Activated T-cell treated with anti-CD3 and anti-CD28 coated beads, Interleukin-2, amount 50 U/mL, for 24 hours (primary cell): Measurements from ENCODE around the gene TMC2.

Experiments used
- DNase-seq: peaks from one replicate; pipeline ENCODE4 v3.0.0-alpha.2; 2020
- H3K27ac Mint-ChIP-seq: 2 replicates; pipeline ENCODE4 v1.8.0; 2020; ENCODE audit warnings: mild to moderate bottlenecking, mixed read lengths
- H3K27me3 Mint-ChIP-seq: 2 replicates; pipeline ENCODE4 v1.8.0; 2020; ENCODE audit warnings: mixed read lengths
- H3K36me3 Mint-ChIP-seq: 2 replicates; pipeline ENCODE4 v1.8.0; 2020; ENCODE audit warnings: low read depth, mixed read lengths
- H3K4me1 Mint-ChIP-seq: 2 replicates; pipeline ENCODE4 v1.8.0; 2020; ENCODE audit warnings: low read depth, mixed read lengths
- H3K4me3 Mint-ChIP-seq: 2 replicates; pipeline ENCODE4 v1.8.0; 2020; ENCODE audit warnings: mild to moderate bottlenecking, moderate library complexity, mixed read lengths
- H3K9me3 Mint-ChIP-seq: 2 replicates; pipeline ENCODE4 v1.8.0; 2020; ENCODE audit warnings: mixed read lengths

Gene TMC2

GRCh38 chr20:2653556-2654383 is 117.4 kb downstream of the TMC2 start:
- Mint-ChIP-seq H3K4me1 (peaks cover 50% of the 10 kb centered on the region), H3K36me3 (peaks cover 77% of the 10 kb centered on the region), H3K27ac (peak overlapping the region; percentile 96), H3K27me3 (no peaks in the 10 kb centered on the region), H3K9me3 (no peaks in the 10 kb centered on the region), H3K4me3 (peak overlapping the region; percentile 91)
- no peak for DNase-seq

DNA sequence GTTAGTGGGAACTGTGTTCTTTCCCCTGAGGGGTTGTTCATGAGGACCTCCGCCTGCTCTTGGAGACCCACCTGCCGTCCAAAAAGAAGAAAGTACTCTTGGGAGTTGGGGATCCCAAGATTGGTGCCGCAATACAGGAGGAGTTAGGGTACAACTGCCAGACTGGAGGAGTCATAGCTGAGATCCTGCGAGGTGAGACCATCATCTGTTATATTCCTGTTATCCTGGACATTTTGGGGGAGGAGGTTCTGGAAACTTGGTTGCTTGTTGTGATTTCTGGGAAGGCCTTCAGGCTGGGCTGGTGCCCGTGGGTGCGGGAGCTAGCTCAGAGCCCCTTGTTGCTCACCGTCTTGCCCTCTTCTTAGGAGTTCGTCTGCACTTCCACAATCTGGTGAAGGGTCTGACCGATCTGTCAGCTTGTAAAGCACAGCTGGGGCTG is 118.0 kb downstream of the TMC2 start:
- peak overlapping the region; percentile 91 for H3K4me3 Mint-ChIP-seq
- no peak for DNase-seq
- no peaks in the 10 kb centered on the region for H3K27me3 Mint-ChIP-seq
- peaks cover 49% of the 10 kb centered on the region for H3K4me1 Mint-ChIP-seq
- peak overlapping the region; percentile 96 for H3K27ac Mint-ChIP-seq
- H3K9me3 Mint-ChIP-seq, result no peaks in the 10 kb centered on the region
- peaks cover 83% of the 10 kb centered on the region for H3K36me3 Mint-ChIP-seq

DNA sequence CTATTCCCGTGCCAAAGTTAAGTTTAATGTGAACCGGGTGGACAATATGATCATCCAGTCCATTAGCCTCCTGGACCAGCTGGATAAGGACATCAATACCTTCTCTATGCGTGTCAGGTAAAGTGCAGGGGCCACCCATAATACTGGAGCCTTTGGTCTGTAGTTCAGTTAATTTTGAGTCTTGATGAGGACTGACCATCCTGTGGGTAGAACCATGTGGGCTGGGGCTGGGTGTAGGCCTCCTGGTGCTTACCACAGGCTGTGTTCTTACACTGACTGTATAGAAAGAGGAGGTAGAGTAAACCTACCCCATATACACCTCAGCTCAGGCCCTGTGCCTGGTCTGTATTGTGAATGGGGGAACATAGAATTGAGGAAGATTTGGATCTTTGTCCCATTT is 118.5 kb downstream of the TMC2 start:
- peak overlapping the region; percentile 96 for H3K27ac Mint-ChIP-seq
- H3K27me3 Mint-ChIP-seq, result no peaks in the 10 kb centered on the region
- H3K36me3 Mint-ChIP-seq, result peaks cover 87% of the 10 kb centered on the region
- peaks cover 46% of the 10 kb centered on the region for H3K4me1 Mint-ChIP-seq
- H3K9me3 Mint-ChIP-seq, result no peaks in the 10 kb centered on the region
- no peak for DNase-seq
- peak overlapping the region; percentile 91 for H3K4me3 Mint-ChIP-seq

- no peaks in the 10 kb centered on the region for H3K27me3 Mint-ChIP-seq
- DNase-seq, result no peak
- H3K4me1 Mint-ChIP-seq, result peaks cover 42% of the 10 kb centered on the region
- peak overlapping the region; percentile 96 for H3K27ac Mint-ChIP-seq
- no peaks in the 10 kb centered on the region for H3K9me3 Mint-ChIP-seq
- peaks cover 87% of the 10 kb centered on the region for H3K36me3 Mint-ChIP-seq
- peak overlapping the region; percentile 91 for H3K4me3 Mint-ChIP-seq
These were observed 119.2 kb downstream of the TMC2 start for GRCh38 chr20:2655331-2656116.

DNA sequence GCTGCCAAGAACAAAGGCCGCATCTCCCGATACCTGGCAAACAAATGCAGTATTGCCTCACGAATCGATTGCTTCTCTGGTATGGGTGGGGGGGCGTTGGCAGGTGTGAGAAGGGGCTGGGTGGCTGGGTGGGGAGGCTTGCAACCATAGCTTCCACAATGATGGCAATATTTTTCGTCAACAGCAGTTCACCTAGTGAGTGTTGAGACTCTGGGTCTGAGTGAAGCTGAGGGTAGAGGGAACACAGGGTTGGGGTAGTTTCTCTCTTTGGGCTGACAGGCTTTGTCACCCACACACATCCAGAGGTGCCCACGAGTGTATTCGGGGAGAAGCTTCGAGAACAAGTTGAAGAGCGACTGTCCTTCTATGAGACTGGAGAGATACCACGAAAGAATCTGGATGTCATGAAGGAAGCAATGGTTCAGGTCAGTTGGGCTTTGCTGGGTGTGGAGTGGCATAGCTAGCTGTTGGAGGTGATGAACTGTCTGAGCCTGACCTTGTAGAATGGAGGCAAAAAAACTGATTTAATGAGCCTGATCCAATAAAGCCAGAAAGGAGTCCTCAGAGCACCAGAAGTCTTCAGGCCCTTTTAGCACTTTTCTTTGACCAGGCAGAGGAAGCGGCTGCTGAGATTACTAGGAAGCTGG is 120.2 kb downstream of the TMC2 start:
- no peaks in the 10 kb centered on the region for H3K27me3 Mint-ChIP-seq
- no peaks in the 10 kb centered on the region for H3K9me3 Mint-ChIP-seq
- peaks cover 41% of the 10 kb centered on the region for H3K4me1 Mint-ChIP-seq
- H3K27ac Mint-ChIP-seq, result peak overlapping the region; percentile 96
- H3K36me3 Mint-ChIP-seq, result peaks cover 92% of the 10 kb centered on the region
- H3K4me3 Mint-ChIP-seq, result peak overlapping the region; percentile 91
- DNase-seq, result no peak

- peak overlapping the region; percentile 96 for H3K27ac Mint-ChIP-seq
- DNase-seq, result no peak
- H3K9me3 Mint-ChIP-seq, result no peaks in the 10 kb centered on the region
- peak overlapping the region; percentile 91 for H3K4me3 Mint-ChIP-seq
- peaks cover 96% of the 10 kb centered on the region for H3K36me3 Mint-ChIP-seq
- H3K4me1 Mint-ChIP-seq, result peaks cover 46% of the 10 kb centered on the region
- H3K27me3 Mint-ChIP-seq, result no peaks in the 10 kb centered on the region
These were observed 120.9 kb downstream of the TMC2 start for GRCh38 chr20:2657241-2657640.

GRCh38 chr20:2657674-2658073 is 121.3 kb downstream of the TMC2 start:
- Mint-ChIP-seq H3K4me3 (peak overlapping the region; percentile 91), H3K27ac (peak overlapping the region; percentile 96), H3K4me1 (peaks cover 48% of the 10 kb centered on the region), H3K36me3 (peaks cover 97% of the 10 kb centered on the region), H3K27me3 (no peaks in the 10 kb centered on the region), H3K9me3 (no peaks in the 10 kb centered on the region)
- no peak for DNase-seq

GRCh38 chr20:2658414-2659354 is 122.3 kb downstream of the TMC2 start:
- H3K36me3 Mint-ChIP-seq, result peaks cover 96% of the 10 kb centered on the region
- peak overlapping the region; percentile 96 for H3K27ac Mint-ChIP-seq
- H3K4me1 Mint-ChIP-seq, result peaks cover 55% of the 10 kb centered on the region
- H3K4me3 Mint-ChIP-seq, result peak overlapping the region; percentile 39
- peak; percentile 58 for DNase-seq
- H3K9me3 Mint-ChIP-seq, result no peaks in the 10 kb centered on the region
- no peaks in the 10 kb centered on the region for H3K27me3 Mint-ChIP-seq

GRCh38 chr20:2659547-2659946 is 123.2 kb downstream of the TMC2 start:
- Mint-ChIP-seq H3K27me3 (no peaks in the 10 kb centered on the region), H3K4me3 (peak overlapping the region; percentile 6), H3K36me3 (peaks cover 93% of the 10 kb centered on the region), H3K27ac (peak overlapping the region; percentile 96), H3K4me1 (peaks cover 54% of the 10 kb centered on the region), H3K9me3 (no peaks in the 10 kb centered on the region)
- DNase-seq, result peak; percentile 40

DNA sequence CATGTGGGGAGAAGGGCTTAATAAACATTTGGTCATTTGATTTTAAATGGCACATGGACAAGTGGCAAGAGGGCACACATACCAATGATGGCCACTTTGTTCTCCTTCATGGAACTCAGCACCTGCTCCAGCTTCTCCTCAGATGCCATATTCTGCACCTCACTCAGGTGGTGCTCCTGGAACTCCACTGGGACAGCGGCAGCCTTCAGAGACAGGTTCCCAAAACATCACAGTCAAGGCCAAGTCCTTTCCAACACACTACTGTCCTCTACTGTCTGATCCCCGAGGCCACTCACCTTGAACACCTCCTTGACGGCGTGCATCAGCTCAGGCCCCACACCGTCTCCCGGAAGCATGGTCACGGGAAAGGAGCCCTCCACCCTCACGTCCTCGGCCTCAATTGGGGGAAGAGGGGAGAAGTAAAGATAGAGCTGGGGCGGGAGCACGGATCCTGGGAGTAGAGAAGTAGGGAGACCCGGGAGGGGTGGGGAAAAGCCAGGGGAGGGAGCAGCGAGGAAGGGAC is 127.1 kb downstream of the TMC2 start:
- Mint-ChIP-seq H3K36me3 (peaks cover 54% of the 10 kb centered on the region), H3K9me3 (no peaks in the 10 kb centered on the region), H3K27me3 (no peaks in the 10 kb centered on the region), H3K4me3 (peak overlapping the region; percentile 94), H3K4me1 (peaks cover 28% of the 10 kb centered on the region), H3K27ac (peak overlapping the region; percentile 97)
- no peak for DNase-seq

GRCh38 chr20:2663887-2664719 is 127.7 kb downstream of the TMC2 start, which contains the start of gene IDH3B:
Gene IDH3B (minus strand): TSS chr20:2664216. CDS start chr20:2664188, 28 bp downstream.
- Mint-ChIP-seq H3K9me3 (no peaks in the 10 kb centered on the region), H3K27ac (peak within 1 kb of the TSS; percentile 97), H3K36me3 (peaks cover 47% of the 10 kb centered on the region), H3K27me3 (no peaks in the 10 kb centered on the region), H3K4me3 (peak within 1 kb of the TSS; percentile 94), H3K4me1 (peaks cover 28% of the 10 kb centered on the region)
- DNase-seq, result peak; percentile 94

GRCh38 chr20:2671977-2672376 is 135.6 kb downstream of the TMC2 start:
- Mint-ChIP-seq H3K9me3 (no peaks in the 10 kb centered on the region), H3K27ac (no peak overlapping the region), H3K4me1 (no peaks in the 10 kb centered on the region), H3K27me3 (no peaks in the 10 kb centered on the region), H3K4me3 (no peak overlapping the region), H3K36me3 (no peaks in the 10 kb centered on the region)
- DNase-seq, result no peak

GRCh38 chr20:2672446-2672845 is 136.1 kb downstream of the TMC2 start:
- H3K4me1 Mint-ChIP-seq, result no peaks in the 10 kb centered on the region

More at GRCh38 chr20:2672446-2672845, 136.1 kb downstream of the TMC2 start:
- H3K27me3 Mint-ChIP-seq, result no peaks in the 10 kb centered on the region
- no peaks in the 10 kb centered on the region for H3K36me3 Mint-ChIP-seq
- no peak overlapping the region for H3K4me3 Mint-ChIP-seq
- no peaks in the 10 kb centered on the region for H3K9me3 Mint-ChIP-seq
- H3K27ac Mint-ChIP-seq, result no peak overlapping the region
- no peak for DNase-seq
